ENCODE measurements around the gene CAPG. TPM values are rescaled to one million over a fixed set of nuclear protein-coding genes. Genes with fewer than 3 reads are reported as not detected.
A peak's percentile ranks its signal among the peaks of the same experiment; 100 is the strongest.
"Not testable (repeated sequence)": the region's sequence is repeated elsewhere in the genome, so short reads cannot be mapped to it uniquely, and the experiment has no call there.

The CAPG gene
- total and polyA plus RNA-seq, 2 experiments from 2014 or later = 249 to 346 TPM

GRCh38 chr2:85418132-85419008, 8.2 kb upstream of the CAPG start, which contains the start of gene SH2D6:
TSS of gene SH2D6 (plus strand) at chr2:85418714. CDS start at chr2:85429466, 10,752 bp downstream.
- no peaks in the 10 kb centered on the region for H3K9me3 ChIP-seq (ENCODE audit: low read depth)
- peaks cover 23% of the 10 kb centered on the region for H3K4me1 ChIP-seq (ENCODE audit: insufficient read depth)
- no peaks in the 10 kb centered on the region for H4K20me1 ChIP-seq (ENCODE audit: insufficient read depth)
- H3K4me2 ChIP-seq (ENCODE audit: unreplicated experiment) = peak within 1 kb of the TSS; percentile 86
- H3K4me3 ChIP-seq = peak within 1 kb of the TSS; percentile 86
- no peaks in the 10 kb centered on the region for H3K9me2 ChIP-seq (ENCODE audit: insufficient read depth)
- peak within 1 kb of the TSS; percentile 58 for H3K27ac ChIP-seq
- H2AFZ ChIP-seq = peak within 1 kb of the TSS; percentile 91
- 19 to 22% methylated on average over 45 to 49 of the region's 57 CpGs for WGBS, 2 experiments (ENCODE audit: low coverage in 1 of 2, low lambda C conversion rate in 2 of 2, missing lambda C conversion rate in 2 of 2)
- H3K27me3 ChIP-seq (replicated peaks; ENCODE audit: insufficient read depth) = no peaks in the 10 kb centered on the region
- in situ Hi-C loops (cut with MboI) = no loop called here
- no peak for TF ChIP-seq EZH2 (IDR thresholded peaks at IDR 0.05; ENCODE audit: insufficient read depth, poor library complexity, severe bottlenecking)
- TF ChIP-seq EZH2phosphoT487 (IDR thresholded peaks at IDR 0.05; ENCODE audit: insufficient read depth, low read depth) = no peak
- peaks cover 14% of the 10 kb centered on the region; the same call in 1 of the 2 replicates for H3K79me2 ChIP-seq (ENCODE audit: insufficient read depth)
- DNase-seq = peak; percentile 89
- 0 out of 2 replicates have a peak, but pooled peaks cover 5% of the 10 kb centered on the region for H3F3A ChIP-seq (ENCODE audit: insufficient read depth)
- no peaks in the 10 kb centered on the region for H3K36me3 ChIP-seq (ENCODE audit: low read depth)
- H3K9ac ChIP-seq = peak within 1 kb of the TSS; percentile 92

GRCh38 chr2:85415980-85416650, 5.9 kb upstream of the CAPG start:
- no peak overlapping the region for H2AFZ ChIP-seq
- TF ChIP-seq EZH2 (IDR thresholded peaks at IDR 0.05; ENCODE audit: insufficient read depth, poor library complexity, severe bottlenecking) (no peak), EZH2phosphoT487 (IDR thresholded peaks at IDR 0.05; ENCODE audit: insufficient read depth, low read depth) (no peak)
- H3K4me2 ChIP-seq (ENCODE audit: unreplicated experiment) = no peak overlapping the region
- no peak overlapping the region for H3K4me3 ChIP-seq
- H3K36me3 ChIP-seq (ENCODE audit: low read depth) = no peaks in the 10 kb centered on the region
- in situ Hi-C loops (cut with MboI) = no loop called here
- H3K27me3 ChIP-seq (replicated peaks; ENCODE audit: insufficient read depth) = no peaks in the 10 kb centered on the region
- WGBS, 2 experiments (ENCODE audit: low coverage in 1 of 2, low lambda C conversion rate in 2 of 2, missing lambda C conversion rate in 2 of 2) = 79 to 82% methylated on average over 10 to 12 of the region's 12 CpGs
- H3K9ac ChIP-seq = no peak overlapping the region
- H4K20me1 ChIP-seq (ENCODE audit: insufficient read depth) = no peaks in the 10 kb centered on the region
- no peak overlapping the region for H3K27ac ChIP-seq
- H3K9me3 ChIP-seq (ENCODE audit: low read depth) = no peaks in the 10 kb centered on the region
- H3K9me2 ChIP-seq (ENCODE audit: insufficient read depth) = no peaks in the 10 kb centered on the region
- DNase-seq = no peak
- H3F3A ChIP-seq (ENCODE audit: insufficient read depth) = peaks cover 12% of the 10 kb centered on the region
- peaks cover 37% of the 10 kb centered on the region for H3K79me2 ChIP-seq (ENCODE audit: insufficient read depth)
- H3K4me1 ChIP-seq (ENCODE audit: insufficient read depth) = peaks cover 28% of the 10 kb centered on the region

- TF ChIP-seq EZH2phosphoT487 (IDR thresholded peaks at IDR 0.05; ENCODE audit: insufficient read depth, low read depth) (no peak), EZH2 (IDR thresholded peaks at IDR 0.05; ENCODE audit: insufficient read depth, poor library complexity, severe bottlenecking) (no peak)
- no peaks in the 10 kb centered on the region for H3K27me3 ChIP-seq (replicated peaks; ENCODE audit: insufficient read depth)
- no peaks in the 10 kb centered on the region for H3K9me3 ChIP-seq (ENCODE audit: low read depth)
- H3K79me2 ChIP-seq (ENCODE audit: insufficient read depth) = peaks cover 47% of the 10 kb centered on the region
- peaks cover 11% of the 10 kb centered on the region for H3F3A ChIP-seq (ENCODE audit: insufficient read depth)
- WGBS, 2 experiments (ENCODE audit: low coverage in 1 of 2, low lambda C conversion rate in 2 of 2, missing lambda C conversion rate in 2 of 2) = 85 to 88% methylated on average over 7 of the region's 7 CpGs
- no peaks in the 10 kb centered on the region for H3K36me3 ChIP-seq (ENCODE audit: low read depth)
- peaks cover 35% of the 10 kb centered on the region for H3K4me1 ChIP-seq (ENCODE audit: insufficient read depth)
- H3K27ac ChIP-seq = no peak overlapping the region
- H3K9me2 ChIP-seq (ENCODE audit: insufficient read depth) = no peaks in the 10 kb centered on the region
- no peaks in the 10 kb centered on the region for H4K20me1 ChIP-seq (ENCODE audit: insufficient read depth)
- no peak overlapping the region for H2AFZ ChIP-seq
- no peak overlapping the region for H3K4me2 ChIP-seq (ENCODE audit: unreplicated experiment)
- no peak for DNase-seq
- in situ Hi-C loops (cut with MboI) = no loop called here
- H3K4me3 ChIP-seq = no peak overlapping the region
- no peak overlapping the region for H3K9ac ChIP-seq
Observed at GRCh38 chr2:85414761-85415553, 4.8 kb upstream of the CAPG start.

- Histone ChIP-seq H3K4me2 (ENCODE audit: unreplicated experiment) (peak overlapping the region; percentile 90), H3K4me1 (ENCODE audit: insufficient read depth) (peaks cover 37% of the 10 kb centered on the region), H3K4me3 (peak overlapping the region; percentile 83), H3K27ac (0 out of 2 replicates have a peak overlapping the region, but pooled peaks have one; percentile 48), H2AFZ (peak overlapping the region; percentile 86), H3F3A (ENCODE audit: insufficient read depth) (peaks cover 10% of the 10 kb centered on the region), H3K79me2 (ENCODE audit: insufficient read depth) (peaks cover 49% of the 10 kb centered on the region), H3K9ac (peak overlapping the region; percentile 84)
- DNase-seq; H3K9me2 ChIP-seq (ENCODE audit: insufficient read depth); H3K36me3 ChIP-seq (ENCODE audit: low read depth); H3K9me3 ChIP-seq (ENCODE audit: low read depth); in situ Hi-C loops (cut with MboI); H3K27me3 ChIP-seq (replicated peaks; ENCODE audit: insufficient read depth); H4K20me1 ChIP-seq (ENCODE audit: insufficient read depth): not testable (repeated sequence)
- WGBS, 2 experiments (ENCODE audit: low coverage in 1 of 2, low lambda C conversion rate in 2 of 2, missing lambda C conversion rate in 2 of 2) = 81 to 91% methylated on average over 3 to 5 of the region's 5 CpGs
Observed at GRCh38 chr2:85414421-85414759, 4.2 kb upstream of the CAPG start.

Data from GM23248 (cell line).